ENCODE data around the gene ERN2.
A peak's percentile ranks its signal among the peaks of the same experiment; 100 is the strongest.

The ERN2 gene

DNA sequence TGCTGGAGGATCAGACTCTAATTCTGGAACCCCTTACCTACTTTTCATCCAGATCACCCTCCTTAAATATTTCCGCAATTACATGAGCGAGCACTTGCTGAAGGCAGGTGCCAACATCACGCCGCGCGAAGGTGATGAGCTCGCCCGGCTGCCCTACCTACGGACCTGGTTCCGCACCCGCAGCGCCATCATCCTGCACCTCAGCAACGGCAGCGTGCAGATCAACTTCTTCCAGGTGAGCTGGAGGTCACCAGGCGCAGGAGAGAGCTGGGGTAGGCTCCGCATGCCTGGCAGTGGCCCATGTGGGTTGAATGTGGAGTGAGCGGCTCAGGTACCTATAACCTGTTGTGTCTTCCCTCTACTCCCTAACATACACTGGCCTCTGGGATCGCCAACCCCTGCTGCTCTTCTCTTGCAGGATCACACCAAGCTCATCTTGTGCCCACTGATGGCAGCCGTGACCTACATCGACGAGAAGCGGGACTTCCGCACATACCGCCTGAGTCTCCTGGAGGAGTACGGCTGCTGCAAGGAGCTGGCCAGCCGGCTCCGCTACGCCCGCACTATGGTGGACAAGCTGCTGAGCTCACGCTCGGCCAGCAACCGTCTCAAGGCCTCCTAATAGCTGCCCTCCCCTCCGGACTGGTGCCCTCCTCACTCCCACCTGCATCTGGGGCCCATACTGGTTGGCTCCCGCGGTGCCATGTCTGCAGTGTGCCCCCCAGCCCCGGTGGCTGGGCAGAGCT is 23.4 kb downstream of the ERN2 start:
- DNase-seq (ENCODE audit: extremely low read depth in 1 of 2, low read depth in 1 of 2) = no peak

DNA sequence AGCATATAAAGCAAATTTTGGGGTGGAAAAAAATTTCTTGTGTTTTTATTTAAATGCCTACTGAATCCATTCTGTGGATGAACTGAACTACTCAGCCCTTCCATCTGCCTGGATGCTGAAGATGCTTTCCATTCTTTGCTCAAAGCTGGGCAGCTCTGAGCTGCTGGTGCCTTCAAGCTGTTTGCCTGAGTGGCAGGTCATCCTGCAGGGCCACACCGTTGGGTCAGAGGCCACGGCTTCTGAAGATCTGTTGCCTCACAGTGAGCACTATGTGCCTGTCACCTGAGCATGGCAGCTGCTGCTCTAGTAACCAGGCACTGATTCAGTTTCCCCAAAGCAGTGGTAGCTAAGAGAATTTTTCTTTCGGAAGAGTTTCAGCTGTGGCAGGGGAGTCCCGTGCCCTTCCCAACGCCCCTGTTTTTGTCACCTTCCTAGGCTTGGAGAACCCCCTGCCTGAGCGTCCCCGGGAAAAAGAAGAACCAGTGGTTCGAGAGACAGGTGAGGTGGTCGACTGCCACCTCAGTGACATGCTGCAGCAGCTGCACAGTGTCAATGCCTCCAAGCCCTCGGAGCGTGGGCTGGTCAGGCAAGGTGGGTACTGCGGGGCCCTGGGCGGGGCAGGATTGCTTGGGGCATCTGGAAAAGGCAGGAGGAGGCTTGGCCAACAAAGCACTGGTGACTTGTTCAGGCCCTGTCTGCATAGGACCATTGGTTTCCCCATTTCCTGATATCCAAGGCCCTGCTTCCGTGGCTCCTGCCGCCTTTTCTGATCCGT is 25.8 kb downstream of the ERN2 start:
- DNase-seq (ENCODE audit: extremely low read depth in 1 of 2, low read depth in 1 of 2) = no peak

DNA sequence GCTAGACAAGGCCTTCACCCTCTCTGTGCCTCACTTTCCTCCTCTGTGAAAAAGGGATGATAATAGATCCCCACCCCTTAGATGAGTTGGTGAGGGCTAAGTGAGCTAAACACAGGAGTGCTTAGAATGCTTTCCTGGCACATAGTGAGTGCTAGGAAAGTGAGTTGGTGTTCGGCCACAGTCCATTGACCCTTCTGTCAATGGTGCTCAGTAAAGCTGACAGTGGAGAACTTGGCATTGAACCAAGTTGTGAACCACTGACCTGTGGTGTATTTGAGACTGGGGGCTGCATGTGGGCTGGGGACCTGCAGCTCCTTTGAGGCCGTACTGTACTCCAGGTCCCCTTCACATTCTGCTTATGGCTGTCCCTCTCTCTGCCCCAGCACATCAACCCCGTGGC is 29.5 kb downstream of the ERN2 start:
- no peak for DNase-seq (ENCODE audit: extremely low read depth in 1 of 2, low read depth in 1 of 2)

DNA sequence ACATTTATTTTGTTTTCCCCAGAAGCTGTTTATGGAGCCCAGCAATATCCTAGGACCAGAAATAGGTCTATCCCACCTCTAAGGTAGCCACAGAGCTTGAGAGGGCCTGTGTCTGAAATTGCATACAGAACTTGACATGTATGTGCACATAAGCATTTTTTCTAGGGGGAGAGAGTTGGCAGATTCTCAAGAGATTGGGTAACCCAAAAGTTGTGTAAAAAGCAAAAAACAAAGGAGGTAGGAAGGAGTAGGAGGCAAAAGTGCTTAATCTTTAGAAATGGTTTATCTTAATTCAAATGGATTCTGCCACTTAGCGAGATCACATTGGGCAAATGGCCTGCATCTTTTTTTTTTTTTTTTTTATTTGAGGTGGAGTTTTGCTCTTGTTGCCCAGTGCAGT is 30.8 kb downstream of the ERN2 start:
- DNase-seq (ENCODE audit: extremely low read depth in 1 of 2, low read depth in 1 of 2) = no peak

DNA sequence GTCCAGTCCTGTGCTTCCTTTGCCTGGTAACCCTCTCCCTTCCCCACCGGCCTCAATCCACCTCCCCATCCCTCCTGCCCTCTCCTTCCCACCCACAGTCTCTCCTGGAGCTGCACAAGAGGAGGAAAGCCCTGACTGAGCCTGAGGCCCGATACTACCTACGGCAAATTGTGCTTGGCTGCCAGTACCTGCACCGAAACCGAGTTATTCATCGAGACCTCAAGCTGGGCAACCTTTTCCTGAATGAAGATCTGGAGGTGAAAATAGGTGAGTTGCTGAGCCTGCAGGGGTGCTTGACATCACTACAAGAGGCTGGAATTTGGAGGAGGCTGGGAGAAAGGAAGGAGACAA is 33.1 kb downstream of the ERN2 start:
- DNase-seq (ENCODE audit: extremely low read depth in 1 of 2, low read depth in 1 of 2) = no peak

DNA sequence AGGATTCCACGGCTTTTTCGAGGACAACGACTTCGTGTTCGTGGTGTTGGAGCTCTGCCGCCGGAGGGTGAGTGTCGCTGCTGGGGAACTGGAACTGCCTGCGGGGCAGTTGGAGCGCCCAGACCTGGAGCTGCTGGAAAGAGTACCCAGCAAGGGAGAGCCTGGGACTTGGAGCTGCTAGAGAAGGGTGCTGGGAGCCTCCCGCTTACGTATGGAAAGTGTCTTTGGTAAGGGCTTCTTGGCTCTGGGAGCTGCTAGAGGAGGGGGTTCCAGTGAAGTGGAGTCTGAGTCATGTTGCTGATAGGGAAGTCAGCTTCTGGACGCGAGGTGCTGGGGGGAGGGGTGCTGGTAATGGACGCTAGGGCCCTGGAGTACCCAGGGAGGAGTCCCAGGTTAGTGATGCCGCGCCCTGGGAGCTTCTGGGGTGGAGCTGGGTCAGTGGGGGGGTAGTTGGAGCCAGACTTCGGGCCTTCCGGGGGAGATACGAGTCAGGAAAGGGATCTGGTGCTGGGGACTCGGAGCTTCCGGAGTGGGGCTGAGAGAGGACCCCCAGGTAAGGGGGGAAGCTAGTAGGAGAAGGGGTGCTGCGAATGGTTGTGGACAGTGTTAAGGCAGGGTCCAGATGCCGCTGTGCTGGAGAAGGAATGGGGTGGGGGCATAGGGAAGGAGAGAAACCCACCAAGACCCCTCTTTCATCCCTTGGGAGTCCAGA is 33.6 kb downstream of the ERN2 start:
- no peak for DNase-seq (ENCODE audit: extremely low read depth in 1 of 2, low read depth in 1 of 2)

DNA sequence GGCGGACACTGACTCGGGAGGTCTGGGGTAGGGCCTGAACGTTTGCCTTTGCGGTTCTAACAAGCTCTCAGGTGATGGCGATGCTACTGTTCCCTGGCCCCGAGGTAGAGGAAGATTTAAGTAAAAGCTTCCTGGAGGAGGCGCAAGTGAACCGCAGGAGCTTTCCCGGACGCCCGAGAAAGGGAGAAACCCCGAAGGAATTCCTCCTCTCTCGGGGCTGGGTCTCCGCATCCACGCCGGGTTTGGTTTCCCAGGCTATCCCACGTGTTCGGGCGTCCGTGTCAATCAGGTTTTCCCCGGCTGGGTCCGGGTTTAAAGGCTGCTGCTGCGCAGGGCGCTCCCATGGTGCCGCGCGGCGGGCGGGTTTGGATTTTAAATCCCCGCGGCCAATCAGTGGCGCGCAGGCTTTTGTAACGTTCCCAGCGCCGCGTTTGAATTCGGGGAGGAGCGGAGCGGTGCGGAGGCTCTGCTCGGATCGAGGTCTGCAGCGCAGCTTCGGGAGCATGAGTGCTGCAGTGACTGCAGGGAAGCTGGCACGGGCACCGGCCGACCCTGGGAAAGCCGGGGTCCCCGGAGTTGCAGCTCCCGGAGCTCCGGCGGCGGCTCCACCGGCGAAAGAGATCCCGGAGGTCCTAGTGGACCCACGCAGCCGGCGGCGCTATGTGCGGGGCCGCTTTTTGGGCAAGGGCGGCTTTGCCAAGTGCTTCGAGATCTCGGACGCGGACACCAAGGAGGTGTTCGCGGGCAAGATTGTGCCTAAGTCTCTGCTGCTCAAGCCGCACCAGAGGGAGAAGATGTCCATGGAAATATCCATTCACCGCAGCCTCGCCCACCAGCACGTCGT is 34.4 kb downstream of the ERN2 start, which contains the start of gene PLK1:
TSS of gene PLK1 (plus strand) at position 460 of the 844 bp plus-strand sequence. CDS start at position 504, 44 bp downstream.
- DNase-seq (ENCODE audit: extremely low read depth in 1 of 2, low read depth in 1 of 2) = peak; percentile 14 to 51

DNA sequence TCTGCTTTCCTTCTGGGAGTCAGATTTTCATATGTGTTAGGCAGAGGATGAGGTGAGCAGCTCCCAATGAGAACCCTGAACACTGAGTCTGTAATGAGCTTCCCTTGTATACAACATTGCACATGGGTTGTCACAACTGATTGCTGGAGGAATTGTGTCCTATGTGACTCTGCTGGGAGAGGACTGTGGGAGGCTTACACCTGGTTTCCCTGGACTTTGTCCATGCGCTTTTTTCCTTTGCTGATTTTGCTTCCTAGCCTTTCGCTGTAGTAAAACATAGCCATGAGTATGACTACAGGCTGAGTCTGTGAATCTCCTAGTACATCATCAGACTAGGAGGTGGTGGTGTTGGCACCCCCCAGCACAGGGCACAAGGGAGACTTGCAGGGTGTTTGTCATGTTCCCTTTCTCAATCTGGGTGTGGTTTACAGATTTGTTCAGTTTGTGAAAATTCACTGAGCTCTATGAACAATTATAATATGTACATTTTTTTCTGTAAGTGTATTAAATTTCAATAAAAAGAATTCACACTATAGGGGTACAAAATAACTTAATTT is 36.0 kb downstream of the ERN2 start:
- no peak for DNase-seq (ENCODE audit: extremely low read depth in 1 of 2, low read depth in 1 of 2)

DNA sequence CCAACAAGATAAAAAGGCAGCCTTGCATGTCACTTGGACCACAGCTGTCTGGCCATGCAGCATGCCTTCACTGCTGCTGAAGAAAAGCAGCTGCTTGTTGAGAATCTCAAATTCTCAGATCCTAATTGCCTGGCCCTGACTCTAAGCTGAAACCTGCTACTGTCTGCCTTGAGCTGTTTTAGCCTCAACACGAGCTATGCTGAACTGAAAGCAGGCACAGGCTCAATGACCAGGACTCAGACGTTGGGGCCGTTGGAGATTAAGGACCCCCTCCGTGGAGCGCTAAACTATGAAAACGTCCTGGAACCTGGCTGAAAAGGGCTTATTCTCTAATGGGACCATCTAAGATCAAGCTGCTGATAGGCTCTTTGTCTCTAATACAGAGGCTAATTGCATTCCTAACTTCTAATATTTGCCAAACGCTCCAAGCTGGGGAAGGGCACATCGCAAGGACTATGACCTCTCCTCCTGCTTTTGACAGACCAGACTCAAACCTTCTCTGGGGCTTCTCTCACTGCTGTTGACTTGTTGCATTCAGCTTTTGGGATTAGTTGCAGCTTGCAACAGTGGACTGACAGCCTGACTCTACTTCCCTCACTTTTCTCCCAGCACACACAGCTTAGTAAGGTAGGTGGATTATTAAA is 38.9 kb downstream of the ERN2 start:
- no peak for DNase-seq (ENCODE audit: extremely low read depth in 1 of 2, low read depth in 1 of 2)

DNA sequence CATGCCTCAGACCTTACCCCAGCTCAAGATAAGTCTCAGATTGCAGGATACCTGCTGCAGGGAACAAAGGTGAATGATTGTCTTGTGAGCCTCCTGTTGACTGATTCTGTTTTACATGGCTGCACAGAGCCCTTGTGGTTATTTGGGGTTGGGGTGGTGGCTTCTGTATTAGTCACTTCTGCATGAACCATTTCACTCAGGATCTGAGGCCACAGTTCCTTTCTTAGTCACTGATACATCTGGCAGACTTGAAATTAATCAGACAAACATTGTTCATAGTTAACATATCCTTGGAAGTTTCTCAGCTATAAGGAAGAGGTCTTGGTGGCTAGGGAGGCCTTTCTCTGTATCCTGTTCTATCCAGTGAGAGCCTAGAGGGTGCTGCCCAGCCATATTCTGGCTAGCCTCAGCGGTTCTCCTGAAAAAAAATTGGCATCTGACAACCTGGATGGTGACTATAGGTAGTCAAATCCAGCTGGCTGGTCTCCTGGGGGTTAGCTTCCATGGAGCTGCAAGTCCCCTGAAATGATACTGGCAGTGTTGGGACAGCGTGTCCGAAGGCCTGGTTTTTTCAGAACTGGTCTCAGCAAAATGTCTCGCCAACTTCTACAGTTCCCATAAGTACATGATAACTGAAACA is 42.8 kb downstream of the ERN2 start:
- no peak for DNase-seq (ENCODE audit: extremely low read depth in 1 of 2, low read depth in 1 of 2)

DNA sequence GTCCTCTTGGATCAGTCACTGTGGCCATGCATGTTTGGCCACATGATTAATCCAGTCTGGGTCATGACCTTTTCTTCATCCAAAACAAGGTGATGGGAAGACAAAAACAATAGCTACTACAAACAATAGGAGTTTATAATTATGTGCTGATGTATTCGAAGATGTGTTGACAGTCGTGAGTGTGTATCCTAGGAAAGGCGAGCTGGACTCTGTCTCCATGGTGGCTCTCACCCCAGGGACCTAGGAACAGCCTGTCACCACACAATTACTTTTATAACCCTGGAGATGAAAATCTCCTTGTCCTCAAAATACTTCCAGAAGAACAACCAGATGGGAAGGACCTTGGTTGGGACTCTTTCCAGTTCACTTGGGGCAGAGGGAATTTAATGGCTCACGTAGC is 44.1 kb downstream of the ERN2 start:
- no peak for DNase-seq (ENCODE audit: extremely low read depth in 1 of 2, low read depth in 1 of 2)

DNA sequence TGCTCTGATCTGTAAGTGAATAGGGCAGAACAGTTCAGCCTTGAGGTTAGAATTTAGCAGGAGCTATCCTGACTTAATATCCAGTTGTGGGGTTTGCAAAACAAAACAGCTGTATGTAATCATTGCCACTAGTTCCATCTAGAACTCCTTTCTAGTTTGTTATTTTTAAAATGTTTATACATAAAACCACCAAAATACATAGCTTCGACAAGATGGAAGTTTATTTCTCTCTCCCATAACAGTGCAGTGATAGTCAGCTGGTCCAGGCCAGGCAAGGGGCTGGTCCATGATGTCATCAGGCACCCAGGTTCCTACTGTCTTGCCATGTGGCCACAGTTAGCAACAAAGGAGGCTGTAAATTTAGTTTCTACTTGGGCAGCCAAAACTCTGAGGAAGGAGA is 44.8 kb downstream of the ERN2 start:
- DNase-seq (ENCODE audit: extremely low read depth in 1 of 2, low read depth in 1 of 2) = no peak

DNA sequence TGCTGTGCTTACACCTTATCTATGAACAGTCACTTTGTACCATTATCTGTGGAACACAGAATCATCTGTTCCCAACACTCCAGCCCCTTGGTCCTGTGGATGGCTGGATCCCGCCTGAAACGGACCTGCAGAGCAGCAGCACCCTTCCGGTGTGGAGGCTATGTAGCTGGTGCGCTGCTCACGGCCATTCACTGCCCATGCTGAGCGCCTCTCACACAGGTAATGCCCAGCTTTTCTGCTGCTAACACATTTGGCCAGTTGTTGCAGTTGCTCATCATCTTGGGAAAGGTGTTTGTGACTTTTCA is 45.7 kb downstream of the ERN2 start:
- no peak for DNase-seq (ENCODE audit: extremely low read depth in 1 of 2, low read depth in 1 of 2)

DNA sequence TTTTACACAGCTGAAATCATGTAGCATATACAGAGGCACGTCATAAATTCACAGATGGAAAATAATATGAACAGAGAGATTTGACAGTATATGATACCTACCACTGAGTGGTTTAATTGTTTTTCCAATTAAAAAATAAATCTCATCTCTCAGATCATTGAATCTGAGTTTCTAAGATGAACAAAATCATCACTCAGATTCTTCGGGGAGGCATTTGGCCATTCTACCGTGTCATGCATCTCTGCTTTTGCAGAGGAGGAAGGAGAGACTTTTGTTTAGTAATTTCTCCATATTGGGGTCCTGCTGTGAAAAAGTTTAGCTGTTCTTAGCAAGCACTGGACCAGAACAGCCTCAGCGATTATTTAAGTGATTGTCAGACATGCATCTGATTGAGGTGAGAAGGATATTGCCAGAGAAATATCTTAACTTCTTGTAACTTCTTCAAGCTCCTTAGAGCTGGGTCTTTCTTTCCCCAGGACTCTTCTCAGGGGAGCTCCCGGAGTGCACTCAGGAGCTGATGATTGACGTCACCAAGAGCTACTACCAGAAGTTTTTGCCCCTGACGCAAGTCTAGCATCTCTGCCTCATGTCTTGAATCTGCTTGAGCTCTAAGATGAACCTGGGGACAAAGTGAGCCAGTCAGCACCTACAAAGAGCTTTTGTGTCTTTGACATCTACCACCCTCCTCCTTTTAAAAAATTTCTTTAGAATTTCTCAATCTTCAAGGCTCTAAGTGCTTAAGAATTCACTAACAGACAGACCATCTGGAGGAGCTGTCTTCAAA is 46.3 kb downstream of the ERN2 start:
- no peak for DNase-seq (ENCODE audit: extremely low read depth in 1 of 2, low read depth in 1 of 2)

DNA sequence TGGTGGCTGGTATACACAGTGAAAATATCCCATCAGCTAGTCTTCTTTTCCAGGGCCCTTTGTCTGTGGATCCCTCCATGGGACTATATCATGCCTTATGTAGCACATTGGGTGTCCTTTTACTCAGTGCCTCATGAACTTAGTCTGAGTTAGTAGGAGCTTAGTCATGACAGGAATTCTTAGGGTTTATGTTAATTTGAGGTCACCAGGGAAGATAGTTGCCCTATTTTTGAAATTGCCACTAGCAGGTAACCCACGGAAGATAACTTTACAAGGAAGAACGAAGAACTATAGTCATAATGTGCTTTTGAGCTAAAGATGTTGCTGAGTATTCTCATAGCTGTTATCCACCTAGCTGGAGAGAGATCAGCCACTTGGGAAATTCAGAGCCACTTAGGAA is 49.1 kb downstream of the ERN2 start:
- DNase-seq (ENCODE audit: extremely low read depth in 1 of 2, low read depth in 1 of 2) = no peak

DNA sequence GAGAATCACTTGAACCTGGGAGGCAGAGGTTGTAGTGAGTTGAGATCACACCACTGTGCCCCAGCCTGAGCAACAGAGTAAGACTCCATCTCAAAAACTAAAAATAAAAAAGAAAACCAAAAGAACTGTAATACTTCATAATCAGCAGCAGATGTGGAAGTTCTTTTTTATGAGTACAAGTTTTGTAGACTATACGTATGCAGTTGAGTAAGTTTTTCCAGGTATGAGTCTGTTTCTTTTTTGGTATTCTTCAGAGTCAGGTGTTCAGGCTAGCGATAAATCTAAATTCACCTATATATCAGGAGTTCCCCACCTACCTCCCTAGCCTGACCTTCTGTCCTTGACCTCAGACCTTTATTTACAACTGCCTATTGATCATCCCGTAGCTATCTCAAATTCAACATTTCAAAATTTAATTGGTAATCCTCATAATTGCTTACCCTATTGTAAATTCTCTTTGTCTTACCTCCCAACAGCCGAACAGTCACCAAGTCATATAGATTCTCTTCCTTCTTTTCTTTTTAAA is 61.0 kb downstream of the ERN2 start:
- no peak for DNase-seq (ENCODE audit: extremely low read depth in 1 of 2, low read depth in 1 of 2)

DNA sequence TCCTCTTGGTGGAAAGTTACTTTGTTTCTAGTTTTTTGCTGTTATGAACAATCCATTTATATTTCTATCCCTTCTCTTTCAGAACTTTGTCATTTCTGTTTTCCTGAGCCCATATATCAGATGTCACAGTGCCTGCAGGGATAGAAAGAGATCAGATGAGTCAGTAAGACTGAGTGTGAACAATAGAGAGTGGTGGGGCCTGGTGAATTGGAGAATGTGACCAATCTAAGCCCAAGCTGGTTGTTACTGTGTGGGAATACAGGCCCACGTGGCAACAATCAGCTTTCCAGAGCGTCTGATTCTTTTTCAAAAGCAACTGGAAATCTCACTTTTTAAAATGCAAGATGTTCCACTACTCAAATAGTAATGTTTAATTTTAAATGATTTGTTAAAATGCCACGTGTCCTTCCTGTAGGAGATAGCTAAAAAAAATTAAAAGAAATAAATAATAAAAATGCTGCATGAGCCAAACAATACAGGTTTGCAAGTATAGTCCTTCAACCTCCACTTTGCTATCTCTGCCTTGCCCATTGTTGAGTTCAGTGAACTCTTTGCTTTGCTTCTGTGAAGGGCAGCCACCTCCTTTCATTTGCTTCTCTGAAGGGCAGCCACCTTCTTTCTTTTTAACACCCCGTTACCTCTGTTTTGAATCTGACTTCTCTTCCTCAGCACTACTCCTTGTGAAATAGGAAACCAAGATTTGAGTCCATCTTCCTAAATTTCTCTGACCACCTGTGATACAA is 62.2 kb downstream of the ERN2 start:
- DNase-seq (ENCODE audit: extremely low read depth in 1 of 2, low read depth in 1 of 2) = no peak

DNA sequence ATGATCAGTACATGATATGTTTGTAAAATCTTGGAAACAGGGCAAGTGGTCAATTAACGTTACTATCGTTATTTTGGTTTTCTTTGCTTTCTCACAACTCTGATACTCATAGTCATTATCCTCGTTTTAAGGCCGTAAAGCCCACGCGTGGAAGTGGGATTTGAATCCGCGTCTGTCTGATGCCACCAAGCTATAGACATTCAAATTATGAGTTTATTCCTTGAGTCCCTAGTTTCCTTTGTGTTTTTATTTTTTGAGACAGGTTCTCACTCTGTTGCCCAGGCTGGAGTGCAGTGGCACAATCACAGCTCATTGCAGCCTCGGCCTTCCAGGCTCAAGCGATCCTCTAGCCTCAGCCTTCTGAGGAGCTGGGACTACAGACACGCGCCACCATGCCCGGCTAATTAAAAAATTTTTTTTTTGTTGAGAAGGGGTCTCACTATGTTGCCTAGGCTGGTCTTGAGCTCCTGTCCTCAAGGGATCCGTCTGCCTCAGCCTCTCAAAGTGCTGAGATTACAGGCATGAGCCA is 70.7 kb downstream of the ERN2 start:
- no peak for DNase-seq (ENCODE audit: extremely low read depth in 1 of 2, low read depth in 1 of 2)
